ENCODE data around the gene MAL.

The MAL gene

DNA sequence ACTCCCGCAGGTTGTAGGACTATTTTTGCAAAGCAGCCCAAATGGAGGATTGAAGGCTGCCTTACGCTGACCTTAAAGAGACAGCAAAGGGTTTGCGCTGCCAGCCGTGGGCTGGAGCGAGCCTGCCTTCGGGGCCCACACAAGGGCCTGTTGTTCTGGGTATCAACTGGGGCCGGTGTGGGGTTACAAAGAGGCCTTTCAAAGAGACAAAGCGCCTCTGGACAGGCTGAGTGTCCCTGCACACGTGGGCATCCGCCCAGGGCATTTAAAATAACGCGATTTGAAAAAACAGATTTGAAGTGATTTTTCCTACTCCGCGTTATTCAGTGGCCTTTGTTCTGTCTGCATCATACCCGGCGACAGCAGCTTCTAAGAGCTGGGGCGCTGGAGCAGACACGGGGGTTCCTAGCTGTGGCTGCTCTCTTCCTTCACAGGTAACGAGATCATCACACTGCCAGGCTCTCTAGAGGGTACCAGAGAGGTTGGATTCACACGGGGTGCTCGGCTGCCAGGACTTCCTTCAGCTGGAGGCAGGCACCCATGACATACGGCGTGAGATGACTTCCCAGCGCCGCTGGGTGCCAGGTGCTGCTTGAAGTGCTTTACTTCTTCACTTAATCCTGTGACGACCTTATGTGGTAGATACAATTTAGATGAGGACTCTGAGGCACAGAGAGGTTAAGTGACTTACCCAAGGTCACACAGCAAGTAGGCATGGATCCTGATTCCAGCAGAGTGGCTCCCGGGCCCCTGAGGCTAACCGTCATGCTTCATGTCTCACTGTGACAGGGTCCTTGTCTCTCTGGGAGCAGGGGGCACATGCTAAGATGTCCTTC lies 32.2 kb downstream of the MAL start:
- Histone ChIP-seq H3K9me3 (ENCODE audit: control insufficient read depth in 2 of 2, low read length in 2 of 2) (no peaks in the 10 kb centered on the region), H3K27ac (ENCODE audit: low read length) (no peak overlapping the region), H3K4me3 (ENCODE audit: low read length in 2 of 2) (no peak overlapping the region), H3K36me3 (ENCODE audit: control insufficient read depth in 2 of 2, insufficient read depth in 2 of 2, low read length in 2 of 2) (no peaks in the 10 kb centered on the region), H3K4me1 (ENCODE audit: control insufficient read depth, insufficient read depth, low read length) (no peaks in the 10 kb centered on the region), H3K9ac (ENCODE audit: low read length in 2 of 2) (no peak overlapping the region), H3K27me3 (ENCODE audit: control insufficient read depth in 1 of 2, insufficient read depth in 2 of 2, low read length in 2 of 2) (peaks cover 0 to 2% of the 10 kb centered on the region in 2 donors)

DNA sequence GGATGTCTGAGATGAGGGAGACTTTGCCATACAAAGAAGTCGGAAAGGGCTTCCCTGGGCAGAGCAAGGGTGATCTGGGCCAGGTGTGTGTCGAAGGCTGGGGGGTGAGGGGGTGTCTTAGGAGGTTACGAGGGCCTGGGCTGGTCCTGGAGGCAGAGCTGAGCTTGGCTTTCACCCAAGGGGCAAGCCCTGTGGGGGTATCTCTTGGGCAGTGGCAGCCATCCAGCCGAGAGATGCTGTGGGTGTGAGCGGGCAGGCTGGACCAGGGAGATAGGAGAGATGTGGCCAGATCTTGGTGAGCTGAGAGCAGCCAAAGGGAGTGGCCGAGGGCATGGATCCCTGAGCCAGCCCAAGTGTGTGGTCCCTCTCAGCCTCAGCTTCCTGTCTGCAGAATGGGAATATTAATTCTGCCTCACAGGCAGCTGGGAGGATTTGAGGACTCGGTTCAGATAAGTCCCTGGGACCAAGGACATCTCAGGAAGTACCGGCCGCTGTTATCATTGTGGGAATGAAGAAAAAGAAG lies 33.0 kb downstream of the MAL start:
- Histone ChIP-seq H3K27me3 (ENCODE audit: control insufficient read depth in 1 of 2, insufficient read depth in 2 of 2, low read length in 2 of 2) (peaks cover 0 to 2% of the 10 kb centered on the region in 2 donors), H3K4me3 (ENCODE audit: low read length in 2 of 2) (no peak overlapping the region), H3K9me3 (ENCODE audit: control insufficient read depth in 2 of 2, low read length in 2 of 2) (no peaks in the 10 kb centered on the region), H3K36me3 (ENCODE audit: control insufficient read depth in 2 of 2, insufficient read depth in 2 of 2, low read length in 2 of 2) (no peaks in the 10 kb centered on the region), H3K4me1 (ENCODE audit: control insufficient read depth, insufficient read depth, low read length) (no peaks in the 10 kb centered on the region), H3K9ac (ENCODE audit: low read length in 2 of 2) (no peak overlapping the region), H3K27ac (ENCODE audit: low read length) (no peak overlapping the region)

DNA sequence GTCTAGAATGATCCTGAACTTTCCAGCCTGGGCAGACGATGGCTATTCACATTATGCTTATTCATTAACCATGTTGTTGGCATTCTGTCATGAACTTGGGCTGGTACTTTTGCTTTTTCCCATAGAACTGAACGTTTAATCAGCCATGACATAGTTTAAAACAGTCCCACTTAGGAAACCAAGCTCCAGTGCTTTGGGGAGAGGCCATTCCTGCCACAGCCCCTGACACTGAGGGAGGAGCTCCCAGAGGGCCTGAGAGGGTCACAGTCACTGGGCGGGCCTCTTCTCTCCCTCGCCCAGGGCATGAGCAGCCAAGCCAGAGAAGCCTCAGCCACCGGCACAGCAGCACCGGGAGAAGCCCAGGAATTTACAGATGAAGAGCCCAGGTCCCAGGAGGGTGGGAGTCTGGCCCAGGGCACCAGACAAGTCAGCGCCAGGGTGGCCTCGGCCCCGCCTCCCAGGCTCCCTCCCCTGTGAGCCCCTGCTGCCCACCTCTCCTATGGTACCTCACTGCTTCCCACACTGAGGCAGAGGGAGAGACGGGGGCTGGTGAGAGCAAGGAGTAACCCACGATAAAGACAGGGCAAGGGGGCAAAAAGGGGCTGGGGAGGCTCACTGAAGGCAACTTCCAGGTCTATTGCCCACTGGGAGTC lies 33.6 kb downstream of the MAL start:
- no peak overlapping the region for H3K9ac ChIP-seq (ENCODE audit: low read length in 2 of 2)
- no peaks in the 10 kb centered on the region for H3K4me1 ChIP-seq (ENCODE audit: control insufficient read depth, insufficient read depth, low read length)

DNA sequence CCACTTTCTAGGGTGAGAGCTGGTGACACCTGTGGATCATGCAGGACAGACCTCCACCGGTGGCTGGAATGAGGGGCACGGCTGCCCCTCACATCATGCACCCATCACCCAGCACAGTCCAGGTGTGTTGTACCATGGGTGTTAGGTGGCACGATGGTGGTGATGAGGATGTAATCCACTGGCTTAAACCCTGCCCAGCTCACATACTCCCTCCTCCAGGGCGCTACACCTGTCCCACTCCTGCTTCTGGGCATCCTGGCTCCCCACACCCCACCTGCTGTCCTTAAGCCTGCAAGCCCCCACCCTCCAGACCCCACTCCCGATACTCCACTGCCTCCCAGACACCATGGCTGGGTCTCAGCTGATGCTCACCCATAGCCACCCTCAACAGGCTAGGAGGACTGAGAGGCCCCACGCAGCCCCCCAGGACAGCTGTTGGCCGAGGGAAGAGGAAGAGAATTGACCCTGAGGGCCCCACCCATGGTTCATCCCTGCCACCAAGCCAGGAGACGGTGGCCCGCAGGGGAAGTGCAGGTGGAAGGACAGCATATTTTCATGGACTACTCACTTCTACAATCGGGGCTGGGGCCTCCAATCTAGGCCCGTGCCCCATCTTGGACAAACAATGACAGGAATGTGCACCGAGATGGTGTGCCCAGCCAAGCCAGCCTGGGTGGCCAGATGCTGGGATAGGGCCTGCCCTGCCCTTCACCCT lies 34.3 kb downstream of the MAL start:
- Histone ChIP-seq H3K9me3 (ENCODE audit: control insufficient read depth in 2 of 2, low read length in 2 of 2) (no peaks in the 10 kb centered on the region), H3K9ac (ENCODE audit: low read length in 2 of 2) (no peak overlapping the region), H3K27ac (ENCODE audit: low read length) (no peak overlapping the region), H3K36me3 (ENCODE audit: control insufficient read depth in 2 of 2, insufficient read depth in 2 of 2, low read length in 2 of 2) (no peaks in the 10 kb centered on the region), H3K4me1 (ENCODE audit: control insufficient read depth, insufficient read depth, low read length) (no peaks in the 10 kb centered on the region), H3K4me3 (ENCODE audit: low read length in 2 of 2) (no peak overlapping the region), H3K27me3 (ENCODE audit: control insufficient read depth in 1 of 2, insufficient read depth in 2 of 2, low read length in 2 of 2) (peaks cover 0 to 2% of the 10 kb centered on the region in 2 donors)

More for the DNA sequence above, 33.6 kb downstream of the MAL start:
- Histone ChIP-seq H3K27me3 (ENCODE audit: control insufficient read depth in 1 of 2, insufficient read depth in 2 of 2, low read length in 2 of 2) (peaks cover 0 to 2% of the 10 kb centered on the region in 2 donors), H3K4me3 (ENCODE audit: low read length in 2 of 2) (no peak overlapping the region), H3K36me3 (ENCODE audit: control insufficient read depth in 2 of 2, insufficient read depth in 2 of 2, low read length in 2 of 2) (no peaks in the 10 kb centered on the region), H3K9me3 (ENCODE audit: control insufficient read depth in 2 of 2, low read length in 2 of 2) (no peaks in the 10 kb centered on the region), H3K27ac (ENCODE audit: low read length) (no peak overlapping the region)

DNA sequence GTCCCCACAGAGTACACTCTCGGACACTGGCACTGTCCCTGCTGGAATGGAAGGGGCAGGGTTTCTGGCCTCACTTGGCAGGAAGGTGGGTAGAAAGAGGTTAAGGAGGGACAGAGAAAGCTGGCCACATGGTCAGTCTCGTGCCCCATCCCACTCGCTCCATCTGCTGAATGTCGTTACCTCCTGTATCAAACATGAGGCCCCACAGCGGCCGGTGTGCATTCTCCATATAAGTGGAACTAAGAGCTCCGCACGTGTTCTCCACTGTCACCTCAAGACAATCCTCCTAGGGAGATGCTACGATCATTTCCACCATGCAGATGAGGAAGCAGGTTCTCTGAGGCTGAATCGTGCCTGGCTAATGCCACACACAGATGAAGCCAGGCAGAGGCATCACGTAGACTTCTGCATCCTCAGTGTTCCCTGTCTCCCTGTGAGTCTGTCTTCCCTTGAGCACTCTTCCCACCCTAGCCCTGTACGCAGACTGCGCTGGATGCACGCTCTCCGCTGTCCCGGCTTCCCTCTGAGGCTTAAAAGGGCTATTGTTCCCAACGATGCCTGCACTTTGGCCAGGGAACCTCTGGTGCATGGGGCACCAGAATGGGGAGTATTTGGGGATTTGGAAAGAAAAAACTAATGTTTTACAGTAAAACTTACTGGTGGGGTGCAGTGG lies 35.1 kb downstream of the MAL start:
- Histone ChIP-seq H3K27me3 (ENCODE audit: control insufficient read depth in 1 of 2, insufficient read depth in 2 of 2, low read length in 2 of 2) (peaks cover 0 to 2% of the 10 kb centered on the region in 2 donors), H3K36me3 (ENCODE audit: control insufficient read depth in 2 of 2, insufficient read depth in 2 of 2, low read length in 2 of 2) (no peaks in the 10 kb centered on the region), H3K4me1 (ENCODE audit: control insufficient read depth, insufficient read depth, low read length) (no peaks in the 10 kb centered on the region), H3K27ac (ENCODE audit: low read length) (no peak overlapping the region), H3K4me3 (ENCODE audit: low read length in 2 of 2) (no peak overlapping the region), H3K9me3 (ENCODE audit: control insufficient read depth in 2 of 2, low read length in 2 of 2) (no peaks in the 10 kb centered on the region), H3K9ac (ENCODE audit: low read length in 2 of 2) (no peak overlapping the region)

DNA sequence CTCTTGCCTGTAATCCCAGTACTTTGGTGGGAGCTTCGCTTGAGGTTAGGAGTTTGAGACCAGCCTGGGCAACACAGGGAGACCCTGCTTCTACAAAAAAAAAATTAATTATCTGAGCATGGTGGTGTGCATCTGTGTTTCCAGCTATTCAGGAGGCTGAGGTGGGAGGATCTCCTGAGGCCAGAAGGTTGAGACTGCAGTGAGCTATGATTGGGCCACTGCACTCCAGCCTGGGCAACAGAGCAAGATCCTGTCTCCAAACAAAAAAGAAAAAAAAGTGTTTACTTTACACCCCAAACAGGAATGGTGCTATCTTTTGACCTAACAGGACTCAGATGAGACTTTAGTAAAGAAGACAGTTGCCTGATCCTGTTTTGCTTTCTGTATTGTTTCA lies 35.6 kb downstream of the MAL start:
- Histone ChIP-seq H3K9ac (ENCODE audit: low read length in 2 of 2) (no peak overlapping the region), H3K27me3 (ENCODE audit: control insufficient read depth in 1 of 2, insufficient read depth in 2 of 2, low read length in 2 of 2) (peaks cover 0 to 2% of the 10 kb centered on the region in 2 donors), H3K36me3 (ENCODE audit: control insufficient read depth in 2 of 2, insufficient read depth in 2 of 2, low read length in 2 of 2) (no peaks in the 10 kb centered on the region), H3K27ac (ENCODE audit: low read length) (no peak overlapping the region), H3K9me3 (ENCODE audit: control insufficient read depth in 2 of 2, low read length in 2 of 2) (no peaks in the 10 kb centered on the region), H3K4me1 (ENCODE audit: control insufficient read depth, insufficient read depth, low read length) (no peaks in the 10 kb centered on the region), H3K4me3 (ENCODE audit: low read length in 2 of 2) (no peak overlapping the region)

DNA sequence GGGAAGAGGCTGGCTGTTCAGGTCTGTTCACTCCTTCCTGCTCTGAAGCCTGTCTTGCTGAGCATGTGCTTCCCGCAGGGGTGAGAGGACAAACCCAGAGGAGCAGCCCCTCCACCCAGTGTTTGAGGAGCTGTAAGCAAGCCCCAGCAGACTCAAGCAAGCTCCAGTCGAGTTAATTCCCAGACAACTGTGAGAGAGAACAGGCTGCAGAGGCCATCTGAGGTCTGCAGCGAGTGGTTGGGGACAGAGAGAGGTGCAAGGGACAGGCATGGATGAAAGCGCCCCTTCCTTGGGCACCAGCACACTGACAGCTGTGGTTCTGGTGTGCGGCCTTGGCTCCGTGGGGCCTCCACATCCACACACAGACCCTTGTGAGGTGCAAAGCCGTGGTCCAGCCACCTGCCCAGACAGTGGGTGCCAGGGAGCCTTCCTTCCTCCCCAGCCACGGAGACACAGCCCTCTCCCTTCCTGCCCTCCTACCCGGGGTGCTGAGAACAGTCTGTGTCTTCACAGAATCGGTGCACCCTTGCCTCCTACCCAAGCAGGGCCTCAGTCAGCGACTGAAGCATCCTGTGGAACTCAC lies 36.2 kb downstream of the MAL start:
- no peak overlapping the region for H3K27ac ChIP-seq (ENCODE audit: low read length)
- no peaks in the 10 kb centered on the region for H3K4me1 ChIP-seq (ENCODE audit: control insufficient read depth, insufficient read depth, low read length)
- H3K9me3 ChIP-seq (ENCODE audit: control insufficient read depth in 2 of 2, low read length in 2 of 2) = no peaks in the 10 kb centered on the region
- H3K9ac ChIP-seq (ENCODE audit: low read length in 2 of 2) = no peak overlapping the region
- H3K27me3 ChIP-seq (ENCODE audit: control insufficient read depth in 1 of 2, insufficient read depth in 2 of 2, low read length in 2 of 2) = peaks cover 0 to 2% of the 10 kb centered on the region in 2 donors
- H3K36me3 ChIP-seq (ENCODE audit: control insufficient read depth in 2 of 2, insufficient read depth in 2 of 2, low read length in 2 of 2) = no peaks in the 10 kb centered on the region
- no peak overlapping the region for H3K4me3 ChIP-seq (ENCODE audit: low read length in 2 of 2)

DNA sequence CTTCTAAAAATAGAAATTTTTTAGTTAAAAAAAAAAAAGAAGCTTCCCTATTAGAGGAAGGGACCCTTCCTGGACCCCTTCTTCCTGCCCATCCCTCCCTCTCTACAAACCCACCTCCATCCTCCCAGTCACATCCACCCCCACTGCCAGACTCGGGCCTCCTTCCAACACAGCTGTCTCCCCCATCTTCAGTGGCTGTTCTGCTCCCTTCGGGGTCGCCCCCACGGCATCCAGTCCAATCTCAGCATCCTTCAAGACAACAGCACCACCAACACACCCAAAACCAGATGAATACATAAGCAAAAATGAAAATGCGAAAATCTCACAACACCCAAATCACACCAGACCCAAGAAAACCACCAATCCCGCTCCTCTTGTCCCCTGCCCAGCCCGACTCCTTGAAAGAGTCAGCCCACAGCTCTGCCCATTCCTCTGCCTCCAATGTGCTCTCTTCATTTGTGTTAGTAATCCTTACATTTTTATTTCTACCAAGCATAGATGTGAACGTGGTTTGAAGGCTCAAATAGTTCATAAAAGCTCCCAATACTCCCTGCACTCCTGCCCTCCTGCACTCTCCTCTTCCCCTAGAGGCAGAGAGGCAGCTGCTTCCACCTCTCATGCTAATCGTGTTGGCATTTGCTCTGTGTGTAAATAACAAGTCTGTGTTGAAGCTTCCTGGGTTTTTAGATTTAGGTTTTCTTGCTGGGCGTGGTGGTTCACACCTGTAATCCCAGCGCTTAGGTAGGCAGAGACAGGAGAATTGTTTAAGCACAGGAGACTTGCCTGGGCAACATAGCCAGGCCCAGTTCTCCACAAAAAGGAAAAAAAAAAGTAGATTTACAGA lies 37.0 kb downstream of the MAL start:
- H3K9me3 ChIP-seq (ENCODE audit: control insufficient read depth in 2 of 2, low read length in 2 of 2) = no peaks in the 10 kb centered on the region
- H3K9ac ChIP-seq (ENCODE audit: low read length in 2 of 2) = no peak overlapping the region
- H3K36me3 ChIP-seq (ENCODE audit: control insufficient read depth in 2 of 2, insufficient read depth in 2 of 2, low read length in 2 of 2) = no peaks in the 10 kb centered on the region
- H3K4me1 ChIP-seq (ENCODE audit: control insufficient read depth, insufficient read depth, low read length) = no peaks in the 10 kb centered on the region
- no peak overlapping the region for H3K4me3 ChIP-seq (ENCODE audit: low read length in 2 of 2)
- peaks cover 0 to 2% of the 10 kb centered on the region in 2 donors for H3K27me3 ChIP-seq (ENCODE audit: control insufficient read depth in 1 of 2, insufficient read depth in 2 of 2, low read length in 2 of 2)
- H3K27ac ChIP-seq (ENCODE audit: low read length) = no peak overlapping the region

DNA sequence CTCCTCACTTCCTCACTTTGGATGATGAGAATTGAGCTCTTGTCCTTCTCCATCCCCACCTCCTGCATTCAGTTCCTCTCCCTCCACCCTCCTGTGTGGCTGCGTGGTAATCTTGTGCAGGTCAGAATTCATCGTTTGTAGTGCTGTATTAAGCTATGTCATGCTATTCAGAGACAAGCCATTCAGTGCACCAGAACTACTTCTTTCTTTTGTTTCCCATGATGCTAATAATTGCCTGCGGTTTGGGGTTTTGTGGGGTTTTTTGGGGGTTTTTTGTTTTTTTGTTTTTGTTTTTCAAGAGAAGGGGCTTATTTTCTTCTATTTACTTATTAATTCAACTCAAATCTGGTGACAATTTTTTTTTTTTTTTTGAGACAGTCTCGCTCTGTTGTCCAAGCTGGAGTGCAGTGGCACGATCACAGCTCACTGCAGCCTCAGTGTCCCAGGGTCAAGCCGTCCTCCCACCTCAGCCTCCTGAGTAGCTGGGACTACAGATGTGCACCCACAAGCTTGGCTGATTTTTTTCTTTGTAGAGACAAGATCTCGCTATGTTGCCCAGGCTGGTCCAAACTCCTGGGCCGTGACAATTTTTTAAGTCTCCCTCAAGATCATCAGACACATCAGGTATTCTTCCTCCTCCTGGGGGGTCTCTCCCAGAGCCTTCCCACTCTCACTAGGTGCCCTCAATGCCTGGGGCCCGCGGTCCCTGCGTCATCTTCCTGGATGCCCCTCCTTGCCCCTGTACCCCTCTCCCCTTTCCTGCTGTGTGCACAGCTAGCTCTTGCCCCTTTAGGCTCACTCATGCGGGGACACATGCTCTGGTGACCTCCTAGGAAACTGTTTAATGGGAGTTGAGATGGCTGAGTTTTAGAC lies 37.8 kb downstream of the MAL start:
- Histone ChIP-seq H3K27ac (ENCODE audit: low read length) (no peak overlapping the region), H3K36me3 (ENCODE audit: control insufficient read depth in 2 of 2, insufficient read depth in 2 of 2, low read length in 2 of 2) (no peaks in the 10 kb centered on the region), H3K27me3 (ENCODE audit: control insufficient read depth in 1 of 2, insufficient read depth in 2 of 2, low read length in 2 of 2) (peaks cover 0 to 2% of the 10 kb centered on the region in 2 donors), H3K4me3 (ENCODE audit: low read length in 2 of 2) (no peak overlapping the region), H3K9ac (ENCODE audit: low read length in 2 of 2) (no peak overlapping the region), H3K9me3 (ENCODE audit: control insufficient read depth in 2 of 2, low read length in 2 of 2) (no peaks in the 10 kb centered on the region), H3K4me1 (ENCODE audit: control insufficient read depth, insufficient read depth, low read length) (no peaks in the 10 kb centered on the region)
